T47D (cell line): ENCODE data around the gene DNAJA2.
"Not testable (repeated sequence)": the region's sequence is repeated elsewhere in the genome, so short reads cannot be mapped to it uniquely, and the experiment has no call there.

Experiments
- DNase-seq, 2 experiments: peaks; one replicate each; pipeline versions ENCODE4 v3.0.0 to v3.0.0-alpha.2; 2011 to 2012; ENCODE audit warnings: low read depth in 1 of 2, low spot score in 1 of 2
- JUND ChIP-seq: IDR thresholded peaks from 2 replicates; pipeline ENCODE4 v1.6.1; 2012; ENCODE audit warnings: low read depth
- in situ Hi-C: cut with HindIII; loops from 2 replicates; pipeline ENCODE4 v1.10.0; 2016; ENCODE audit warnings: low sequenced_read_pairs, low pct_unique_long_range_greater_than_20kb

The DNAJA2 gene

DNA sequence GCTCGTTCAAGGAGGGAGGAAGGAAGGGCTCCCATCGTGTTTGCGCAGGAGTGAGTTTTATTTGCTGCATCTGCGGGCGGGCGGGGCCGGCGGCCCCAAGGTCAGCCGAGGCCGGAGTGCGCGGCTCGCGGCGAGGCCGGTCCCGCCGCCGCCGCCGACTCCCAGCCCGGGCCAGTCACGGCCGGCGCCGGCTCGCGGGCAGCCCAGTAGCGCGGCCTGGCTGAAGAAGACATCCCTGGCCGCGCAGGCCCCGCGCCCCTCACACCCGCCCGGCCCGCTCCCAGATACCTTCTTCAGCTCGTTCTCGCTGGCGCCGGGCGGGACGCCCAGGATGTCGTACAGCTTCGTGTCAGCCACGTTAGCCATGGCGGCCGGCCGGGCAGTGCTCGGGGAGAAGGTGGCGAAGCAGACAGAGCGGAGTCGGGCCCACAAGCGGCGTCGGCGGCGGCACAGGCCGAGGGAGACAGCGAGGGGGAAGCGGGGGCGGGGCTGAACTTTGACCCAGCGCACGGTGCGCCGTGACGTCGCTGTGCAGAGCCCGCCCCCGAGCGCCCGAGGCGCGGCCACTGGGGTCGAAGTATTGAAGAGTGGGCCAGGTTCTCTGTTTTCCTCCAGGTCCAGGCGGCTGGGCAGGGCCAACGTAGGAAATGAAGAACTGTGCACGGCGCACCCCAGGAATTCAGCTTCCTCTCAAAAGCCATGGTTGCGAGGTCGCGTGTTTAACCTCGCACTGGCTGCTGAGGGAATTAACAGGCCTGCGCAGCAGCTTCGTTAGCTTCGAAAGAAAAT is at the start of gene DNAJA2:
Gene DNAJA2 (minus strand): TSS at position 468 of the 789 bp plus-strand sequence. CDS start 102 bp downstream, at position 366.
- DNase-seq = peak; percentile 65 to 85
- in situ Hi-C loops = no loop called here
- no peak for TF ChIP-seq JUND

DNA sequence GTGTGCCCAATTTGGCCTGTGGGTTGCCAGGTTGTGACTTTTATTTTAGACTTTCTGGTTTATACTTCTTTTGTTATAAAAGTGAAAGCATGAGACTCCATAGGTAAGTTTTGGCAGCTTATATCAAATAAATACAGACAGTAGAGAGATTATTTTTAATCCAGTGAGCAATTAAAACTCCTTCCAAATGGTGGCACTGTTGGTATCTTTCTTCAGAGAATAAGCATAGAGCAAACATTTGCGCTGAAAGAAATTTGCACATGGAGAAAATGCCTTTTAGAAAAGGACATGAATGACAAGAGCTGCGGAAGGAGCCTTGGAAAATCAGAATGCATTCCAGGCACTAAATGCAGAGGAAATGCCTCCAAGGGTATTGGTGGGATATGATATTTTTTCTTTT is 46.1 kb upstream of the DNAJA2 start:
- peak in 1 of 2 experiments; percentile 30 for DNase-seq
- in situ Hi-C loops = no loop called here
- no peak for TF ChIP-seq JUND

DNA sequence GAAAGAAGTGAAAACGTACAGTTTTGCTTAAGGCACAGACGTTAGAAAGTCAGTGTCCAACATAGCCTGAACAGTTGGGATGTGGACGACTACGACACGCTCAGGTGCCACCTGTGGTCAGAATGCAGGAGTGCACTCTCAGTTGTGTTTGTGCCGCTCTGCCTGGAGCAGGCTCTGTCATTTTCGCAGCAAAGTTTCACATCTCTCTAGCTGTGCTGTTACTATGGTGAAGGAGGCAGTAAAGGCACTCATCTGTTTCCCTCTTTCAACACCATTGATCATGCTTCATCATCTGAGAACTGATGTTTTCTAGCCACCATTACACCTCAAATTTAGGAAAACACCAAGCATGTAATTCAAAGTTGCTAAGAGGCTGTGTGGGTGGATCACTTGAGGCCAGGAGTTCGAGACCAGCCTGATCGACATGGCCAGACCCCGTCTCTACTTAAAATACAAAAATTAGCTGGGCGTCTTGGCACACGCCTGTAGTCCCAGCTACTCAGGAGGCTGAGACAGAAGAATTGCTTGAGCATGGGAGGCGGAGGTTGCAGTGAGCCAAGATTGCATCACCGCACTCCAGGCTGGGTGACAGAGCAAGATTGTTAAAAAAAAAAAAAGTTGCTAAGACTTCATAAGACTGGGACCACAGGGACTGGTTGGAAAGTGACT is 44.9 kb upstream of the DNAJA2 start:
- in situ Hi-C loops = no loop called here
- TF ChIP-seq JUND = no peak

DNA sequence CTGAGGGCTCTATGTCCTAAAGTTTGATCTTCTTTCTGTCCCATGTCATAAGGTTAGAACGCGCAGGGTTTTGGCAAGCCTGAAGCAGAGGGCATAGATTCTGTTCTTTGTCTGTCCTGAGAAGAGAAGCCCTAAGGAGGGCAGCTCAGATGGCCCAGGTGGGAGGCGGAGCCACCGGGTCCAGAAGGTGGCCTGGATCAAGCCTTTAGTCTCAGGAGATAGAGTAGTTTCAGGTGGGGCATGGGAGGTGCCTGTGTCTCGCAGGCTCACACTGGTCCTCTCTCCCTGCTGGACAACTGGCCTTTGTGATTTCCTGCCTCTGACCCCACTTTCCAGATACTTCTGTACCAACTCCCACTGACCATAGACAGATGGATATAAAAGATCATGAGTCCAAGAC is 44.2 kb upstream of the DNAJA2 start:
- in situ Hi-C loops = no loop called here
- no peak for TF ChIP-seq JUND
- no peak for DNase-seq

More for the DNA sequence above, 44.9 kb upstream of the DNAJA2 start:
- peak; percentile 74 to 82 for DNase-seq

DNA sequence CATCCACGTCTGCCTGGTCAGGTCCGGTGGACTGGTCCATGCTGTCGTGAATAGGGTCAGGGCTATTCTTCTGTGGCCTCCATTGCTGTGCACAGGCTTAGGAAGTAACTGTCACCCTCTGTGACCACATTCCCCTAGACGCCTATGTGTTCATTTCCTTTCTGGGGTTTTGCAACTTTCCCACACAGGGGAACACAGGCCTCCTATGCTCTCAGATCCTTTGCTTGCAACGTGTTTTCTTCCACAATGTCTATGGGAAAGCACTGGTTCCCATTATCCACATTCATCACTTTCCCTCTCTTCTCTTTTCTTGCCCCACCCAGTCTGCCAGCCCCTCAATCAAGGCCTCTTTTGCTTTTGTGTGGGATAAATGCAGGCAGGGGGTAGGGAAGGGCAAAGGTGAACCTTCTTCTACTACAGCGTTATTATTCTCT is 43.2 kb upstream of the DNAJA2 start:
- no peak for DNase-seq
- no peak for TF ChIP-seq JUND
- in situ Hi-C loops = no loop called here

DNA sequence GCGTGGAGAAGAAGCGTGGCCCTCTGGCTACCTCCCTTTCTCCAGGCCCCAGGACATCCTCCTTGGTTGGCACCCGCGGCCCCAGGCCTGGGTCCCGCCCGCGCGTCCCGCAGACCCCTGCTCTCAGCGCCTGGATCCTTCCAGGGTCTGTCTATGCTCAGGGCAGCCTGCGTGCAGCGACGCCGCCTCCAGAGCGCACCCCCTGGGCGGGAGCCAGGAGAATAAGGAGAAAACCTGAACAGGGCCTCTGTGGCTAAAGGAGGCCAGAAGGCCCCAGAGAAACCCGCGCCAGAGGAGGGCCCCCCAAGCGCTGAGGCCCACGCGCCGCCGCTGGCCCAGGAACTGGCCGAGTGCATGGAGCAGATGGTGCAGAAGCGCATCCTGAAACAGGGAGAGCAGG is 40.4 kb upstream of the DNAJA2 start:
- in situ Hi-C loops = no loop called here
- TF ChIP-seq JUND = no peak
- no peak for DNase-seq

DNA sequence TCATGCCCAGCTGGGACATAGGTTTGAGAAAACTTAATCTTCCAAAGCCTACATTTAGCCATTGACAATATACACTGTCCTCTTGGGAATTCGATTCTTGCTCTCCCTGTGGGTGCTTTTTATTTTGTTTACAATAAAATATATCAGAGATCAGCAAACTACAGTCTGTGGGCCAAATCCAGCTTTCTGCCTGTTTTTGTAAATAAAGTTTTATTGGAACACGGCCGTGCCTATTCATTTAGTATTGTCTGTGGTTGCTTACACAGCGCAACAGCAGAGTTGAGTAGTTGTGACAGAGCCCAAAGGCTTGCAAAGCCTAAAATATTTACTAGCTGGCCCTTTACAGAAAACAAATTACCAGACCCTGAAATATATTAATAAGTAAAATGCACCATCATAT is 39.7 kb upstream of the DNAJA2 start:
- TF ChIP-seq JUND = no peak
- in situ Hi-C loops = no loop called here
- DNase-seq = no peak

DNA sequence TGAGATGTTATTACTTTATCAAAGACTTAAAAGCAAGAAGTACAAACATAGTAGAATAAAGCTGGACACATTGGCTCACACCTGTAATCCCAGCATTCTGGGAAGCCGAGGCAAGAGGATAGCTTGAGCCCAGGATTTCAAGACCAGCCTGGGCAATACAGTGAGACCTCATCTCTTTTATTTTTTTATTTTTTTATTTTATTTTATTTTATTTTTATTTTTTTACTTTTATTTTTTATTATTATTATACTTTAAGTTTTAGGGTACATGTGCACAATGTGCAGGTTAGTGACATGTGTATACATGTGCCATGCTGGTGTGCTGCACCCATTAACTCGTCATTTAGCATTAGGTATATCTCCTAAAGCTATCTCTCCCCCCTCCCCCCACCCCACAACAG is 37.3 kb upstream of the DNAJA2 start:
- DNase-seq = not testable (repeated sequence)

DNA sequence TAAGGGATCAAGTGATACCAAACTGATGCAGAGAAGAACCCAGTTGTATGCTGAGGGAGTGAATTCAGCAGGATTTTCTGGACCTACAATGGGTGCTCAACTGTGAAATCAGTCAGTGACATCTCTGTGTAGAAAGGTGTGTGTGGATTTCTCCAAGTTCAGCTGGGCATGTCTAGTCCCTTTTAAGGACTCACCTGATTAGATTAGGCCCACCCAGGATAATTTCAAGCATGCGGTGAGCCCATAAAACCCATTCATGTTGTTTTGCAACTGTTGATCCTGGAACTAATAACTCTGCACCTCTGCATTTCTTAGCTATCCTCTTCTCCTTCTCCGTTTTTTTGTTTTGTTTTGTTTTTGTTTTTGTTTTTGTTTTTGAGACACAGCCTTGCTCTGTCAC is 35.1 kb upstream of the DNAJA2 start:
- no peak for TF ChIP-seq JUND
- no peak for DNase-seq
- in situ Hi-C loops = no loop called here

More for the DNA sequence above, 37.3 kb upstream of the DNAJA2 start:
- in situ Hi-C loops = not testable (repeated sequence)

DNA sequence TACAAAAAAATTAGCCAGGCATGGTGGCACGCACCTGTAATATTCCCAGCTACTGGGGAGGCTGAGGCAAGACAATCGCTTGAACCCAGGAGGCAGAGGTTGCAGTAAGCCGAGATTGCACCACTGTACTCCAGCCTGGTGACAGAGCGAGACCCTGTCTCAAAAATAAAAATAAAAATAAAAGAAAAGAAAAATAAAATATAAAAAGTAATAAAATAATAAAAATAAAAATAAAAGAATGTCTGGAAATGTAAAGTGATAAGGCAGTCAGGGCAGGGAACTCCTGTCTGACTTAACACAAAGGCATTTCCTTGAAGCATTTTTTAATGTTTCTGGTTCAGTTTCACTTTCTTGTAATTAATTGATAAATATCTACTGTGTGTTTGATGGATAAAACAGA is 34.7 kb upstream of the DNAJA2 start:
- in situ Hi-C loops = no loop called here
- TF ChIP-seq JUND = no peak
- no peak for DNase-seq

DNA sequence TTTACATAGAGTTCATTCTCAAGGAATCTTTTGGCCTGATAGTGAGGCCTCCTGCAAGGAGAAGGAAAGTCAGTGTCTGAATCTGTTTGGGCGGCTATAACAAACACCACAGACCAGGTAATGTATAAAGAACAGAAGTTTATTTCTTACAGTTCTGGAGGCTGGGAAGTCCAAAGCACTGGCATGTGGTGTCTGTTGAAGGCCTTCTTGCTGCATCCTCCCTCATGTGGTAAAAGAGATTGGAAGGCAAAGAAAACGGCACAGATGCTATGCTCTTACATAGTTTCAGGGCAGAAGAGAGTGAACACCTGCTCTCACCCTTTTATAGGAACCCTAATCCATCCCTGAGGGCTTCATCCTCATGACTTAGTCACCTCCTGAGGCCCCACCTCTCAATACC is 31.2 kb upstream of the DNAJA2 start:
- DNase-seq = no peak
- TF ChIP-seq JUND = no peak
- in situ Hi-C loops = no loop called here

DNA sequence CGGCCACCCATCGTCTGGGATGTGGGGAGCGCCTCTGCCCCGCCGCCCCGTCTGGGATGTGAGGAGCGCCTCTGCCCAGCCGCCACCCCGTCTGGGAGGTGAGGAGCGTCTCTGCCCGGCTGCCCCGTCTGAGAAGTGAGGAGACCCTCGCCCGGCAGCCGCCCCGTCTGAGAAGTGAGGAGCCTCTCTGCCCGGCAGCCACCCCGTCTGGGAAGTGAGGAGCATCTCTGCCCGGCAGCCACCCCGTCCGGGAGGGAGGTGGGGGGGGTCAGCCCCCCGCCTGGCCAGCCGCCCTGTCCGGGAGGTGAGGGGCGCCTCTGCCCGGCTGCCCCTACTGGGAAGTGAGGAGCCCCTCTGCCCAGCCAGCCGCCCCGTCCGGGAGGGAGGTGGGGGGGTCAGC is 26.6 kb upstream of the DNAJA2 start:
- in situ Hi-C loops, DNase-seq: not testable (repeated sequence)

DNA sequence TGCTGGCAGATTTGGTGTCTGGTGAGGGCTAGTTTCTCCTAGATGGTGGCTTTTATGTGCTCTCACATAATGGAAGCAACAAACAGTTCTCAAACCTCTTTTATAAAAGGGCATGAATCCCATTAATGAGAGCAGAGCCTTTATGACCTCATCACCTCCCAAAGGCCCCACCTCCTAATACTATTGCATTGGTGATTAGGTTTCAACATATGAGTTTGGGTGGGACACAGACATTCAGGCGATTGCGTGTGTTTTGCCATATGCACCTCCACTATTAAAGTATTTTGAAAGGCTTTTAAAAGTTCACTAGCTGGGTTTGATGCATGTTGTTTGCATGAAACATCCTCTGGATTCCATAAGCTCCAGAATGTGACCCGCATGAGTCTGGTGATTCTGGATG is 24.4 kb upstream of the DNAJA2 start:
- no peak for TF ChIP-seq JUND
- DNase-seq = no peak
- in situ Hi-C loops = no loop called here
